GM19372 (cell line): Measurements from ENCODE around the gene FBLN5.

Experiments used
- ATAC-seq: cut with Tn5 transposase; IDR thresholded peaks from one replicate; pipeline ENCODE4 v1.9.1; 2021; ENCODE audit warnings: mild to moderate bottlenecking, low read depth, moderate library complexity; ENCODE audit not compliant: unreplicated experiment

FBLN5 gene

DNA sequence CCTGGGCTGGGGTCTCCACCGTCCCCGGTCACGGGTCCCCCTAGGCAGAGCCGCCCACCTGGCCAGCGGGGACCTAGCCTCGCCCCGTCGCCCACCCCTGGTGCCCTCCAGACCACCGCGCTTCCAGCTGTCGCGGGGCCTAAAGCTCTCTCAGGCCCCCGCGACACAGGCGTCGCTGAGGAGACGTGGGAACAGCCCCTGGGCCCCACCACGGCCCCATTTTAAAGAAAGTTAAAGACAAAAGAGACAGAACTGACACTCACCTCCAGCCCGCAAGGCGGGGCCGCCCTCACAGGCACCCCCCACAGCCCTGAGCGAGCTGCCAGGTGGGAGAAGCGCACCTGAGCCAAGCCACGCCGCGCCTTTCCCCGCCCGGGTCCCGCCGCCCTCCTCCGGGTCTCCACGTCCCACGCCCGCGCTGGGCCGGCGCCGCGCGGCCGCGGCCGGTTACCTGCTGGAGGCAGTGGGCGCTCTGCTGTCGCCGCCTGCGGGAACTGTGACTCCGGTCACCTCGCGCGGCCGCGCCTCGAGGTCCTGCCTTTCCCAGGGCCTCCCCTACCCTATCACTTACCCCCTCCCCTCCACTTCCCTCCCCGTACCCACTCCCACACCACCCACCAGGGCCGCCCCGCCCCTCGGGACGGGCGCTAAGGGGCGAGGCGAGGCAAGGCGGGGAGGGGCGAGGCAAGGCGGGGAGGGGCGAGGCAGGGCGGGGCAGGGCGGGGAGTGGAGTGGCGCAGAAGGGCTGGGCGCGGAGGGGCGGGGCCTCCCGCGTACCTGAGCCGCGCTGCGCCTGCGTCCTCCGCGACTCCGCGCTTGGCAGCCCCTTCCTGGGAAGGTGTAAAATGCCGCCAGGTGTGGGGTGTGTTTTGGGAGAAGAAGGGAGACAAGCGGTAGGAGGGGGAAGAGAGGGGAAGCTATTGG lies 111.3 kb downstream of the FBLN5 start:
- ATAC-seq: peak; percentile 81

- peak; percentile 12 for ATAC-seq
Measured at GRCh38 chr14:91835197-91835919, 112.1 kb downstream of the FBLN5 start.

DNA sequence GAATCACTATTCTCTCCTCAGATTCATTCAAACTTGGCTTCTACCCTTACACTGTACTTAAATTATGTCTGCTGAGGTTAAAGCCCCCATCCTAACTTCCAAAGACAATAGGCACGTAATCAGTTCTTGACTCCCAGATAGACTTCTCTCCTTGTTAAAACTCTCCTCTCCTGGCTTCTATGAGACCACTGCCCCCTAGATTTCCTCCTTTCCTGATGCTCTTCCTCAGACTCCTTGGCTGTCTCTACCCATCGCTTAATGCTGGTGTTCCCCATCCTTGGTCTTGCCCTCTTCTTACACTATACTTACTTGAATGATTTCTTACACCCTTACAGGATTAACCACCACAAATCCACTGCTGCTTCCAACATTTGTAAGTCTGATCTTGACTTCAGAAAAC lies 112.9 kb downstream of the FBLN5 start:
- ATAC-seq: no peak

DNA sequence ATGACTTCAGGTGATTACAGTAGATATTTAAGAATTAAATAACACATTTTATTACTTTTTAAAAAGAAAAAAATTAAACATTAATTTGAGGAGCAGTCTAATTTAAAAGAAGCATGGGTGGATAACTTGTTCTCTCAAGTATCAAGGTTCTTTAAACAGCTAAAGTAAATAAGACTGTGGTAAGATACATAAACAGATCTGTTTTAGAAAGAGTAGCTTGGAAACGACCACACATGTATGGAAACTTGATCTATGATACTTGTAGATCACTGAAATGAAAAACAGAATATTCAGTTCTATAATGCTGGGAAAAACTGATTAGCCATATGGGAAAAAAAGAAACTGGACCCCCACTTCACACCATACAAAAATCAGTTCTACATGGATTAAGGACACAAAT lies 116.2 kb downstream of the FBLN5 start:
- ATAC-seq: no peak

- ATAC-seq: peak; percentile 77
Measured at GRCh38 chr14:91830777-91831176, 116.7 kb downstream of the FBLN5 start.

DNA sequence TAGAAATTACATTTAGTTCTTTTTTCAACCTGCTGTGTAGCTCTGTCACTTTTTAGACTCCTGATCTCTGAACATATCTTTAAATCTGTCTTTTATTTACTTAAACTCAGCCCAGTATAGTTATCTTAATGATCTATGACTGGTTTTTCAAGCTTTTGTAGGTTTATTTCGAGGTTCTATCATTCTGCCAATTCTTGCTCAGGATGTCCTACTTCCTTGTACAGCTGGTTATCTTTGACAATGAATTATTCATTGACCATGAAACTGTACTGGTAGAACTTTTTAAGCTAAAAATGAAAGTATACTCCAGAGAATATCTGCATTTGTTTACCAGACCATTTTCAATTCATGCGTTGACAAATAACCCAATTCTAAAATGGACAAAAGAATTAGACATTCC lies 118.0 kb downstream of the FBLN5 start:
- no peak for ATAC-seq

- ATAC-seq: no peak
Measured at GRCh38 chr14:91827746-91828145, 119.7 kb downstream of the FBLN5 start.
